HG02938 (cell line): ENCODE measurements around the gene TMEM63C.
"Not testable (repeated sequence)": the region's sequence is repeated elsewhere in the genome, so short reads cannot be mapped to it uniquely, and the experiment has no call there.

Source experiments
- ATAC-seq: cut with Tn5 transposase; IDR thresholded peaks from one replicate; pipeline ENCODE4 v1.9.1; 2021; ENCODE audit warnings: mild to moderate bottlenecking, moderate library complexity; ENCODE audit not compliant: unreplicated experiment

TMEM63C gene

GRCh38 chr14:77155083-77155482 lies 26.5 kb upstream of the TMEM63C start:
- no peak for ATAC-seq

GRCh38 chr14:77157740-77158139 lies 23.9 kb upstream of the TMEM63C start:
- no peak for ATAC-seq

- no peak for ATAC-seq
Measured at GRCh38 chr14:77158175-77158881, 23.3 kb upstream of the TMEM63C start.

- ATAC-seq = no peak
Measured at GRCh38 chr14:77158882-77159255, 22.7 kb upstream of the TMEM63C start.

- ATAC-seq = no peak
Measured at GRCh38 chr14:77161011-77161410, 20.6 kb upstream of the TMEM63C start.

- ATAC-seq = no peak
Measured at GRCh38 chr14:77170045-77170444, 11.6 kb upstream of the TMEM63C start.

- no peak for ATAC-seq
Measured at GRCh38 chr14:77172916-77173315, 8.7 kb upstream of the TMEM63C start.

- not testable (repeated sequence) for ATAC-seq
Measured at GRCh38 chr14:77173911-77174617, 7.5 kb upstream of the TMEM63C start.

GRCh38 chr14:77175843-77176242 lies 5.8 kb upstream of the TMEM63C start:
- no peak for ATAC-seq

- ATAC-seq = no peak
Measured at GRCh38 chr14:77177702-77178101, 3.9 kb upstream of the TMEM63C start.

GRCh38 chr14:77178656-77179055 lies 2.9 kb upstream of the TMEM63C start:
- no peak for ATAC-seq

- no peak for ATAC-seq
Measured at GRCh38 chr14:77180726-77181602, 634 bp upstream of the TMEM63C start.

GRCh38 chr14:77183896-77184295 lies 2.3 kb downstream of the TMEM63C start:
- ATAC-seq = no peak

GRCh38 chr14:77184396-77185092 lies 2.9 kb downstream of the TMEM63C start:
- no peak for ATAC-seq

- no peak for ATAC-seq
Measured at GRCh38 chr14:77185093-77185465, 3.5 kb downstream of the TMEM63C start.

GRCh38 chr14:77186911-77187648 lies 5.5 kb downstream of the TMEM63C start:
- ATAC-seq = no peak

- ATAC-seq = no peak
Measured at GRCh38 chr14:77187649-77188012, 6.0 kb downstream of the TMEM63C start.

- ATAC-seq = no peak
Measured at GRCh38 chr14:77189479-77189878, 7.9 kb downstream of the TMEM63C start.

GRCh38 chr14:77190977-77191376 lies 9.4 kb downstream of the TMEM63C start:
- no peak for ATAC-seq

- no peak for ATAC-seq
Measured at GRCh38 chr14:77194706-77195105, 13.1 kb downstream of the TMEM63C start.
